Loucy (cell line): ENCODE data around the gene CXCL12.

ENCODE experiments used
- H2AFZ ChIP-seq: fragments of 200-600 bp; sonication (generic); 2 replicates; pipeline ENCODE4 v1.6.0; 2016; ENCODE audit warnings: antibody characterized with exemption, mild to moderate bottlenecking, low read length, moderate library complexity
- H3F3A ChIP-seq: fragments of 200-600 bp; 2 replicates; pipeline ENCODE4 v1.6.0; 2016; ENCODE audit warnings: antibody characterized with exemption, low read depth, mild to moderate bottlenecking
- H3K27me3 ChIP-seq: fragments of 200-600 bp; sonication (generic); 2 replicates; pipeline ENCODE4 v1.6.1; 2014; ENCODE audit warnings: low read length, mild to moderate bottlenecking; ENCODE audit not compliant: insufficient read depth, poor library complexity, severe bottlenecking
- H3K36me3 ChIP-seq: fragments of 200-600 bp; sonication (generic); 2 replicates; pipeline ENCODE4 v1.6.1; 2016; ENCODE audit warnings: low read length; ENCODE audit not compliant: insufficient read depth
- H3K4me1 ChIP-seq: fragments of 200-600 bp; sonication (generic); 2 replicates; pipeline ENCODE4 v1.5.1; 2014; ENCODE audit warnings: low read length, mild to moderate bottlenecking; ENCODE audit not compliant: insufficient read depth, poor library complexity, severe bottlenecking
- H3K4me2 ChIP-seq: fragments of 200-600 bp; sonication (generic); 2 replicates; pipeline ENCODE4 v1.6.0; 2014; ENCODE audit warnings: antibody characterized with exemption, low read length, low read depth, mild to moderate bottlenecking; ENCODE audit not compliant: poor library complexity, severe bottlenecking
- H3K4me3 ChIP-seq: fragments of 200-600 bp; sonication (generic); 2 replicates; pipeline ENCODE4 v1.5.1; 2014; ENCODE audit warnings: low read length, mild to moderate bottlenecking, mixed read lengths; ENCODE audit not compliant: poor library complexity, severe bottlenecking
- H3K79me2 ChIP-seq: fragments of 200-600 bp; sonication (generic); 2 replicates; pipeline ENCODE4 v1.6.1; 2014; ENCODE audit warnings: low read length; ENCODE audit not compliant: insufficient read depth
- H3K9ac ChIP-seq: fragments of 200-600 bp; sonication (generic); 2 replicates; pipeline ENCODE4 v1.6.0; 2014; ENCODE audit warnings: mild to moderate bottlenecking, low read depth, low read length, moderate library complexity; ENCODE audit not compliant: poor library complexity, severe bottlenecking
- H3K9me2 ChIP-seq: fragments of 200-600 bp; sonication (generic); replicated peaks from 2 replicates; pipeline ENCODE4 v1.6.1; 2016; ENCODE audit warnings: low read depth, low read length, mixed read lengths
- H3K9me3 ChIP-seq: fragments of 200-600 bp; sonication (generic); 2 replicates; pipeline ENCODE4 v1.6.1; 2014; ENCODE audit warnings: mild to moderate bottlenecking, antibody characterized with exemption, low read length, low read depth; ENCODE audit not compliant: insufficient read depth
- H4K20me1 ChIP-seq: fragments of 200-600 bp; sonication (generic); 2 replicates; pipeline ENCODE4 v1.6.0; 2014; ENCODE audit warnings: antibody characterized with exemption, low read length, mild to moderate bottlenecking; ENCODE audit not compliant: insufficient read depth, poor library complexity, severe bottlenecking
- EZH2phosphoT487 ChIP-seq: fragments of 200-600 bp; IDR thresholded peaks from 2 replicates; pipeline ENCODE4 v1.6.1; 2018; ENCODE audit warnings: antibody characterized with exemption, mild to moderate bottlenecking, moderate library complexity, borderline replicate concordance
- TF ChIP-seq, protein P1 (sequence below): fragments of 200-600 bp; sonication (generic); conservative IDR thresholded peaks from 2 replicates; pipeline ENCODE4 v1.5.1; 2014; ENCODE audit warnings: mild to moderate bottlenecking, antibody characterized with exemption, low read length

CXCL12 gene

DNA sequence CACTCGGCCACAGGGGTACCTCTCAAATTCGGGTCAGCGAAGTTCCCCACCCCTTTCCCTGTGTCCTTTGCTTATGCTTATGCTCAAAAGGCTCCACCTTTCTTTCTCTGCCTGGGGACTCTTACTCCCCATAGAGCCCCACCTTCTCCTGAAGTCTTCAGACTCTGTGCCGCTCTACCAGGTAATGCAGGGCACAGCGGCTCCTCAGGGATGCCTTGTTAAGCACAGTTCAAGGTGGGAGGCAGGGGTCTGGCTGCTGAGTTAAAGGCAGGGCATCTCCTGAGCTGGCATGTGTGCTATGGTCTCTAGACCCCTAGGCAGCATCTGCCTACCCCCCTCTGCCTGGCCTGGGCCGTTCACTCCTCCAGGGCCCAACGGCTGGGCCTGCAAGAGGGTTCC, 3.0 kb upstream of the CXCL12 start:
- Histone ChIP-seq H3K4me2 (no peak overlapping the region), H4K20me1 (no peaks in the 10 kb centered on the region), H3K36me3 (no peaks in the 10 kb centered on the region), H3K9ac (no peak overlapping the region), H3K27me3 (no peaks in the 10 kb centered on the region), H3K9me2 (no peaks in the 10 kb centered on the region), H3K79me2 (no peaks in the 10 kb centered on the region), H3K9me3 (no peaks in the 10 kb centered on the region), H3K4me1 (no peaks in the 10 kb centered on the region), H2AFZ (no peak overlapping the region), H3K4me3 (no peak overlapping the region), H3F3A (no peaks in the 10 kb centered on the region)
- no peak for TF ChIP-seq EZH2phosphoT487
- TF ChIP-seq, protein P1, sequence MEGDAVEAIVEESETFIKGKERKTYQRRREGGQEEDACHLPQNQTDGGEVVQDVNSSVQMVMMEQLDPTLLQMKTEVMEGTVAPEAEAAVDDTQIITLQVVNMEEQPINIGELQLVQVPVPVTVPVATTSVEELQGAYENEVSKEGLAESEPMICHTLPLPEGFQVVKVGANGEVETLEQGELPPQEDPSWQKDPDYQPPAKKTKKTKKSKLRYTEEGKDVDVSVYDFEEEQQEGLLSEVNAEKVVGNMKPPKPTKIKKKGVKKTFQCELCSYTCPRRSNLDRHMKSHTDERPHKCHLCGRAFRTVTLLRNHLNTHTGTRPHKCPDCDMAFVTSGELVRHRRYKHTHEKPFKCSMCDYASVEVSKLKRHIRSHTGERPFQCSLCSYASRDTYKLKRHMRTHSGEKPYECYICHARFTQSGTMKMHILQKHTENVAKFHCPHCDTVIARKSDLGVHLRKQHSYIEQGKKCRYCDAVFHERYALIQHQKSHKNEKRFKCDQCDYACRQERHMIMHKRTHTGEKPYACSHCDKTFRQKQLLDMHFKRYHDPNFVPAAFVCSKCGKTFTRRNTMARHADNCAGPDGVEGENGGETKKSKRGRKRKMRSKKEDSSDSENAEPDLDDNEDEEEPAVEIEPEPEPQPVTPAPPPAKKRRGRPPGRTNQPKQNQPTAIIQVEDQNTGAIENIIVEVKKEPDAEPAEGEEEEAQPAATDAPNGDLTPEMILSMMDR, result no peak

DNA sequence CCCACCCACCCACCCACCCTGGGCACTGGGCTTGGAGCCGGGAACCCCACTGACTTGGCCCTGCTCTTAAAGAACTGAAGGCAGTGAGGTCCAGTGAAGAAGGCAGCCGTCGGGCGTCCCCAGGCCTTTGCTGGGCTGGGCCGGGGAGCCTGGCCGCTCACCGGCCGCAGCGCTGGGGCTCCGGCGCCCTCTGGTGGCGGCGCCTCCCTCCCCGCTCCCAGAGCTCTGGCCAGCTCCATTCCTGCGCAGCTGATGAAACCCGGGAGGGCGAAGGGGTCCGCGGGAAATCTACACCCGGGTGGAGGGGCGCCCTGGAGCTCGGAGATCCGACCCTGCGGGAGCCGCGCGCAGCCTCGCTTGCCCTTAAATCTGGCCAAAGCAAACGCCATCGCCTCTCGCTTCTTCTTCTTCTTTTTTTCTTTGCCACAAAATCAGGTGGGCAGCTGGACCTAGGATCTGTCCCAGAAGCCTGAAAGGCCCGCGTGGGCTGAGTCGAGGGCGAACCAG, 1.7 kb upstream of the CXCL12 start:
- Histone ChIP-seq H4K20me1 (no peaks in the 10 kb centered on the region), H3K79me2 (no peaks in the 10 kb centered on the region), H3K4me3 (no peak overlapping the region), H2AFZ (no peak overlapping the region), H3K9me2 (no peaks in the 10 kb centered on the region), H3F3A (no peaks in the 10 kb centered on the region), H3K4me2 (no peak overlapping the region), H3K4me1 (no peaks in the 10 kb centered on the region), H3K27me3 (no peaks in the 10 kb centered on the region), H3K9ac (no peak overlapping the region), H3K9me3 (no peaks in the 10 kb centered on the region), H3K36me3 (no peaks in the 10 kb centered on the region)
- TF ChIP-seq, protein P1, result peak; percentile 55
- no peak for TF ChIP-seq EZH2phosphoT487

DNA sequence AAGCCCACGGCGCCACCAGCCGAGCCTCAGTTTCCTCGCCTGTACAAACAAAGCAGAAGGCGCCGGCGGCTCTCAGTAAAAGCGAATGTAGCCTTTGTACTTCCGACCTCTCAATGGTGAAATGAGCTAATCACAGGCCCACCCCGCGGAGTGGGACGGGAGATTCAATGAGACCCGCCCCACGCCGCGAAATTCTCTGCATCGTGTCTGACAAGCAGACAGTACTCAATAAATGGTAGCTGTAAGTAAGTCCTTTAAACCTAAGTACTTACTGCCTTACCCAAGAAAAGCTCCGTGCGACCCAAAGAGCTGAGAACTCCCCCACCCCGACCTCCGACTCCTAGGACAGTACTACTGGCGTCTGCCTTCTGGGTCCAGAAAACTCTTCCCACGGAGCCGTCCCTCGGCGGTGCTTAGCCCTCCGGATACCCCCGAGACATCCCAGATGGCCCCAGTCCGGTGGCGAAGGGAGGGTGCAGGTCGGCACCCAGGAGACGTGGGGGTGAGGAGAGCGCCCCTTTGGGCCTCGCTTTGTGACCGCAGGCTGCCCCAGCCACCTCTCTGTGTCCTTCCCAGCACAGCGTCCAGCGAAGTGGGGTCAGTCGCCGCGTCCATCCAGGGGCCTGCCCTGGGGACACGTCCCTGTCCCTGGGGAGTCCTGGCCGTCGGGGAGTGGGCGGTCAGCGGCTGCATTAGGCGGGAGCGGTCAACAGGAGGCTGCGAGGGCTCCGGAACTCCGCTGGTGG, 972 bp upstream of the CXCL12 start:
- H3K79me2 ChIP-seq, result no peaks in the 10 kb centered on the region
- no peaks in the 10 kb centered on the region for H3K9me2 ChIP-seq
- H3K4me2 ChIP-seq, result no peak overlapping the region
- TF ChIP-seq, protein P1, result no peak
- TF ChIP-seq EZH2phosphoT487, result no peak
- H2AFZ ChIP-seq, result no peak overlapping the region
- no peaks in the 10 kb centered on the region for H3K36me3 ChIP-seq
- H3F3A ChIP-seq, result no peaks in the 10 kb centered on the region
- H3K9me3 ChIP-seq, result no peaks in the 10 kb centered on the region
- no peak overlapping the region for H3K9ac ChIP-seq
- no peak overlapping the region for H3K4me3 ChIP-seq
- H4K20me1 ChIP-seq, result no peaks in the 10 kb centered on the region
- H3K4me1 ChIP-seq, result no peaks in the 10 kb centered on the region
- no peaks in the 10 kb centered on the region for H3K27me3 ChIP-seq
